ENCODE results near the gene SMG1.

The SMG1 gene

DNA sequence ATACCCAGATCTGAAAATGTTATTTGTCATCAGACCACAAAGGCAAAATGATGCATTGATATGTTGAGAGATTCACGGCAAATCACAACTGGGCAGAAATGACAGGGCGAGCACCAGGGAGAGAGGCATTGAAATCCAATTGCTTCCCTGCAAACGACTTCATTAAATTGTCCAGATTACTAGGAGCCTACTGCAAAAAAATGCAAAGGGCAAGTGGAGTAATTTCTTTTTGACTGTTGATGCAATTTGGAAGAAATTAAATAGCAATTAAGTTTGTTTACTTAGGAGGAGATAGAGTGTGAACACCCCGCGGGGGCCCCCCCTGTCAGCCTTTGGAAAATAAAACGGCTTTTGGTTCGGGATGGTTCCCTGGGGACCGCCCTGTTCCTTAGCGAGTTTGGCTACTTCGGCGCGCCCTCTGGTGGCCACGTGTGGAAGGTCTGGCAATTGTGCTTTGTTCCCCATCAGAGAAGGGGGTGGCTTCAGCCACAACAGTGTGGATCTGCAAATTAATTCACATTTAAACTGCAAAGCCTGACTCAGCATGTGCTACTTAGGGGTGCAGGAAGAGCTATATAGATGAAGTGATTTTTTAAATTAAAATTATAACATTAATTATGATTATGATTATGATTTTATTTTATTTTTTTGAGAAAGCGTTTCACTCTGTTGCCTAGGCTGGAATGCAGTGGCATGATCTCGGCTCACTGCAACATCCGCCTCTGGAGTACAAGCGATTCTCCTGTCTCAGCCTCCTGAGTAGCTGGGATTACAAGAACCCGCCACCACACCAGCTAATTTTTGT is 43.0 kb upstream of the SMG1 start (continued):
- TF ChIP-seq ZBTB21 (tag by site-specific recombination; IDR thresholded peaks at IDR 0.05): no peak
- TF ChIP-seq GLIS2 (tag by site-specific recombination; IDR thresholded peaks at IDR 0.05): peak; percentile 33; the same call in 1 of the 2 replicates
- TF ChIP-seq HOXC10 (CRISPR knock-in tag; IDR thresholded peaks at IDR 0.05): no peak
- peak; percentile 62; the same call in 1 of the 2 replicates for TF ChIP-seq ZNF660 (tag by site-specific recombination; IDR thresholded peaks at IDR 0.05)
- TF ChIP-seq TCF7L2 (IDR thresholded peaks at IDR 0.05; ENCODE audit: borderline replicate concordance, low read depth, low read length): peak; percentile 20; the same call in 1 of the 2 replicates
- TF ChIP-seq SP7 (tag by site-specific recombination; IDR thresholded peaks at IDR 0.05): peak; percentile 74
- no peak for TF ChIP-seq ZNF701 (tag by site-specific recombination; IDR thresholded peaks at IDR 0.05)
- TF ChIP-seq ZNF19 (tag by site-specific recombination; IDR thresholded peaks at IDR 0.05; ENCODE audit: low read depth): no peak
- TF ChIP-seq ZNF791 (tag by site-specific recombination; IDR thresholded peaks at IDR 0.05): no peak
- TF ChIP-seq ZNF175 (tag by site-specific recombination; IDR thresholded peaks at IDR 0.05): no peak
- no peak for TF ChIP-seq ZNF354C (tag by site-specific recombination; IDR thresholded peaks at IDR 0.05; ENCODE audit: borderline replicate concordance, low read depth)
- no peak for TF ChIP-seq ZNF596 (tag by site-specific recombination; IDR thresholded peaks at IDR 0.05)
- TF ChIP-seq, protein P1, sequence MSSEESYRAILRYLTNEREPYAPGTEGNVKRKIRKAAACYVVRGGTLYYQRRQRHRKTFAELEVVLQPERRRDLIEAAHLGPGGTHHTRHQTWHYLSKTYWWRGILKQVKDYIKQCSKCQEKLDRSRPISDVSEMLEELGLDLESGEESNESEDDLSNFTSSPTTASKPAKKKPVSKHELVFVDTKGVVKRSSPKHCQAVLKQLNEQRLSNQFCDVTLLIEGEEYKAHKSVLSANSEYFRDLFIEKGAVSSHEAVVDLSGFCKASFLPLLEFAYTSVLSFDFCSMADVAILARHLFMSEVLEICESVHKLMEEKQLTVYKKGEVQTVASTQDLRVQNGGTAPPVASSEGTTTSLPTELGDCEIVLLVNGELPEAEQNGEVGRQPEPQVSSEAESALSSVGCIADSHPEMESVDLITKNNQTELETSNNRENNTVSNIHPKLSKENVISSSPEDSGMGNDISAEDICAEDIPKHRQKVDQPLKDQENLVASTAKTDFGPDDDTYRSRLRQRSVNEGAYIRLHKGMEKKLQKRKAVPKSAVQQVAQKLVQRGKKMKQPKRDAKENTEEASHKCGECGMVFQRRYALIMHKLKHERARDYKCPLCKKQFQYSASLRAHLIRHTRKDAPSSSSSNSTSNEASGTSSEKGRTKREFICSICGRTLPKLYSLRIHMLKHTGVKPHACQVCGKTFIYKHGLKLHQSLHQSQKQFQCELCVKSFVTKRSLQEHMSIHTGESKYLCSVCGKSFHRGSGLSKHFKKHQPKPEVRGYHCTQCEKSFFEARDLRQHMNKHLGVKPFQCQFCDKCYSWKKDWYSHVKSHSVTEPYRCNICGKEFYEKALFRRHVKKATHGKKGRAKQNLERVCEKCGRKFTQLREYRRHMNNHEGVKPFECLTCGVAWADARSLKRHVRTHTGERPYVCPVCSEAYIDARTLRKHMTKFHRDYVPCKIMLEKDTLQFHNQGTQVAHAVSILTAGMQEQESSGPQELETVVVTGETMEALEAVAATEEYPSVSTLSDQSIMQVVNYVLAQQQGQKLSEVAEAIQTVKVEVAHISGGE (tag by site-specific recombination; conservative IDR thresholded peaks at IDR 0.05; ENCODE audit: low read depth): no peak
- TF ChIP-seq ZNF155 (tag by site-specific recombination; IDR thresholded peaks at IDR 0.05): no peak
- TF ChIP-seq ZFHX2 (tag by site-specific recombination; conservative IDR thresholded peaks at IDR 0.05): no peak
- no peak for TF ChIP-seq GLI4 (tag by site-specific recombination; IDR thresholded peaks at IDR 0.05)
- no peak for TF ChIP-seq ZNF133 (tag by site-specific recombination; IDR thresholded peaks at IDR 0.05)
- TF ChIP-seq ZBTB1 (tag by site-specific recombination; IDR thresholded peaks at IDR 0.05): no peak
- no peak for TF ChIP-seq RBAK (tag by site-specific recombination; IDR thresholded peaks at IDR 0.05)
- TF ChIP-seq, protein P2, sequence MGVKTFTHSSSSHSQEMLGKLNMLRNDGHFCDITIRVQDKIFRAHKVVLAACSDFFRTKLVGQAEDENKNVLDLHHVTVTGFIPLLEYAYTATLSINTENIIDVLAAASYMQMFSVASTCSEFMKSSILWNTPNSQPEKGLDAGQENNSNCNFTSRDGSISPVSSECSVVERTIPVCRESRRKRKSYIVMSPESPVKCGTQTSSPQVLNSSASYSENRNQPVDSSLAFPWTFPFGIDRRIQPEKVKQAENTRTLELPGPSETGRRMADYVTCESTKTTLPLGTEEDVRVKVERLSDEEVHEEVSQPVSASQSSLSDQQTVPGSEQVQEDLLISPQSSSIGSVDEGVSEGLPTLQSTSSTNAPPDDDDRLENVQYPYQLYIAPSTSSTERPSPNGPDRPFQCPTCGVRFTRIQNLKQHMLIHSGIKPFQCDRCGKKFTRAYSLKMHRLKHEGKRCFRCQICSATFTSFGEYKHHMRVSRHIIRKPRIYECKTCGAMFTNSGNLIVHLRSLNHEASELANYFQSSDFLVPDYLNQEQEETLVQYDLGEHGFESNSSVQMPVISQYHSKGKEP (tag by site-specific recombination; IDR thresholded peaks at IDR 0.05): peak; percentile 81
- TF ChIP-seq OVOL3 (tag by site-specific recombination; IDR thresholded peaks at IDR 0.05): no peak
- TF ChIP-seq GFI1B (tag by site-specific recombination; IDR thresholded peaks at IDR 0.05): no peak; the same call in 1 of the 2 replicates
- no peak for TF ChIP-seq MEIS1 (CRISPR knock-in tag; IDR thresholded peaks at IDR 0.05; ENCODE audit: borderline replicate concordance)
- TF ChIP-seq GLIS1 (tag by site-specific recombination; IDR thresholded peaks at IDR 0.05): peak; percentile 88
- 0 out of 2 replicates have a peak, but pooled peaks have one; percentile 16 for TF ChIP-seq ZNF558 (tag by site-specific recombination; IDR thresholded peaks at IDR 0.05)
- 0 out of 2 replicates have a peak, but pooled peaks have one; percentile 30 for TF ChIP-seq ZNF394 (tag by site-specific recombination; IDR thresholded peaks at IDR 0.05; ENCODE audit: borderline replicate concordance)
- peak; percentile 98 for TF ChIP-seq IKZF3 (tag by site-specific recombination; IDR thresholded peaks at IDR 0.05)
- TF ChIP-seq HOXA7 (CRISPR knock-in tag; IDR thresholded peaks at IDR 0.05; ENCODE audit: borderline replicate concordance): no peak
- no peak for TF ChIP-seq ZNF266 (tag by site-specific recombination; IDR thresholded peaks at IDR 0.05; ENCODE audit: low read depth)
- no peak for TF ChIP-seq ZNF184 (tag by site-specific recombination; IDR thresholded peaks at IDR 0.05)
- TF ChIP-seq ZBTB48 (tag by site-specific recombination; IDR thresholded peaks at IDR 0.05): no peak
- TF ChIP-seq ZNF404 (tag by site-specific recombination; IDR thresholded peaks at IDR 0.05): no peak
- TF ChIP-seq EGR2 (tag by site-specific recombination; IDR thresholded peaks at IDR 0.05; ENCODE audit: low read depth): no peak
- TF ChIP-seq ZNF2 (tag by site-specific recombination; IDR thresholded peaks at IDR 0.05): 0 out of 2 replicates have a peak, but pooled peaks have one; percentile 66
- TF ChIP-seq, protein P3, sequence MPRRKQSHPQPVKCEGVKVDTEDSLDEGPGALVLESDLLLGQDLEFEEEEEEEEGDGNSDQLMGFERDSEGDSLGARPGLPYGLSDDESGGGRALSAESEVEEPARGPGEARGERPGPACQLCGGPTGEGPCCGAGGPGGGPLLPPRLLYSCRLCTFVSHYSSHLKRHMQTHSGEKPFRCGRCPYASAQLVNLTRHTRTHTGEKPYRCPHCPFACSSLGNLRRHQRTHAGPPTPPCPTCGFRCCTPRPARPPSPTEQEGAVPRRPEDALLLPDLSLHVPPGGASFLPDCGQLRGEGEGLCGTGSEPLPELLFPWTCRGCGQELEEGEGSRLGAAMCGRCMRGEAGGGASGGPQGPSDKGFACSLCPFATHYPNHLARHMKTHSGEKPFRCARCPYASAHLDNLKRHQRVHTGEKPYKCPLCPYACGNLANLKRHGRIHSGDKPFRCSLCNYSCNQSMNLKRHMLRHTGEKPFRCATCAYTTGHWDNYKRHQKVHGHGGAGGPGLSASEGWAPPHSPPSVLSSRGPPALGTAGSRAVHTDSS (tag by site-specific recombination; IDR thresholded peaks at IDR 0.05): no peak
- TF ChIP-seq ZNF24 (tag by site-specific recombination; IDR thresholded peaks at IDR 0.05): peak; percentile 54; the same call in 1 of the 2 replicates
- TF ChIP-seq SCRT1 (tag by site-specific recombination; IDR thresholded peaks at IDR 0.05; ENCODE audit: borderline replicate concordance): no peak

Data from HEK293 (cell line).